Neural progenitor cell (in vitro differentiated cells): ENCODE results near the gene SLC9A4.

Experiments
- CTCF ChIP-seq: fragments of 200-600 bp; sonication (generic); IDR thresholded peaks from 2 replicates; pipeline ENCODE4 v1.5.1; 2017; ENCODE audit warnings: antibody characterized with exemption, mild to moderate bottlenecking
- EZH2 ChIP-seq: fragments of 200-600 bp; sonication (generic); IDR thresholded peaks from 2 replicates; pipeline ENCODE4 v1.6.1; 2017; ENCODE audit warnings: antibody characterized with exemption, mild to moderate bottlenecking, moderate library complexity
- EZH2phosphoT487 ChIP-seq: fragments of 200-600 bp; sonication (generic); IDR thresholded peaks from 2 replicates; pipeline ENCODE4 v1.6.1; 2017; ENCODE audit warnings: antibody characterized with exemption

- TF ChIP-seq CTCF = no peak
- no peak for TF ChIP-seq EZH2
- no peak for TF ChIP-seq EZH2phosphoT487
Measured at GRCh38 chr2:102480285-102481195, 7.5 kb downstream of the SLC9A4 start.
